Measurements from ENCODE around the gene DAZAP1. TPM values are rescaled to one million over a fixed set of nuclear protein-coding genes. Genes with fewer than 3 reads are reported as not detected.
"Not testable (repeated sequence)": the region's sequence is repeated elsewhere in the genome, so short reads cannot be mapped to it uniquely, and the experiment has no call there.

The DAZAP1 gene
- total RNA-seq, 1 experiment from 2014 or later: 144 TPM

DNA sequence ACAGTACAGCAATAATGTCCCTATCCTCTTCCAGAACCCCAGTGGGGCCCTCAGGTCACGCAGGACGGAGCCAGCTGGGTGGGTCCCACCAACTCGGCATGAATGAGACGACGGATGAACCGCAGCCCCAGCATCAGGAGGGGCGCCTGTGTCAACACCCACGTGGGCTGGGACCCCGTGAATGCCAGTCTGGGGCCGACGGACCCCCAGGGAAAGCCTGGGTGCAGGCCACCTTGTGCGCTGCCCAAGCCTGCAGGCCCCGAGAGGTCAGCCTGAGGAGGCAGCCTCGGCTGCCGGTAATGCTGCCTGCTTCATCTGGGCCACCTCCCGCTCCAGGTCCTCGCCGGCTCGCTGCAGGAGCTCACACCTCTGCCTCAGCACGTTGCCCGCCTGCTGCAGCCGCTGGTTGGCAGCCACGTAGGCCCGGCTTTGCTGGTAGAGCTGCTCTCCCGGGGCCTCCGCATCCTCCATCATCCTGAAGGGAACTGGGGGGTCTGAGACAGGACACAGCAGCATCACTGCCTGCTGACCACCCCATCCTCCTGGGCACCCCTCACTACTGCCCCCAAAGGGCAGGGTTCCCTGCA is 67.5 kb downstream of the DAZAP1 start:
- Histone ChIP-seq H3K4me2 (no peak overlapping the region), H3K9me2 (ENCODE audit: insufficient read depth) (no peaks in the 10 kb centered on the region), H2AFZ (no peak overlapping the region), H3K36me3 (ENCODE audit: low read depth) (no peaks in the 10 kb centered on the region), H3K4me1 (replicated peaks; ENCODE audit: insufficient read depth) (0 out of 2 replicates have a peak, but pooled peaks cover 9% of the 10 kb centered on the region), H3K79me2 (ENCODE audit: low read depth) (peaks cover 16% of the 10 kb centered on the region; the same call in 1 of the 2 replicates), H3K27me3 (ENCODE audit: insufficient read depth, low read depth) (no peaks in the 10 kb centered on the region), H3K4me3 (no peak overlapping the region), H3F3A (ENCODE audit: insufficient read depth, low read depth) (peaks cover 5% of the 10 kb centered on the region; the same call in 1 of the 2 replicates), H4K20me1 (ENCODE audit: insufficient read depth) (peaks cover 8% of the 10 kb centered on the region), H3K9me3 (ENCODE audit: insufficient read depth, low read depth) (no peaks in the 10 kb centered on the region), H3K27ac (no peak overlapping the region)
- no TSS peak for BruUV-seq (replicated peaks)
- ChIA-PET POLR2A (ENCODE audit: unreplicated experiment) (interaction anchor here (0.6 kb wide), 1 partner anchor 16 kb away, joined by 13 read pairs; no protein-coding TSS in a partner anchor), CTCF (no interaction called here)
- TF ChIP-seq CTCF (conservative IDR thresholded peaks at IDR 0.05): no peak
- TF ChIP-seq EZH2 (IDR thresholded peaks at IDR 0.05; ENCODE audit: low read depth): no peak
- intact Hi-C loops (cut with micrococcal nuclease; ENCODE audit: unreplicated experiment): no loop called here
- DNase-seq: no peak

GRCh38 chr19:1475751-1476437 is 68.5 kb downstream of the DAZAP1 start:
- no peaks in the 10 kb centered on the region for H3K27me3 ChIP-seq (ENCODE audit: insufficient read depth, low read depth)
- H3K4me1 ChIP-seq (replicated peaks; ENCODE audit: insufficient read depth): 0 out of 2 replicates have a peak, but pooled peaks cover 9% of the 10 kb centered on the region
- TF ChIP-seq CTCF (conservative IDR thresholded peaks at IDR 0.05) (no peak), EZH2 (IDR thresholded peaks at IDR 0.05; ENCODE audit: low read depth) (no peak)
- peaks cover 8% of the 10 kb centered on the region for H4K20me1 ChIP-seq (ENCODE audit: insufficient read depth)
- no peaks in the 10 kb centered on the region for H3K36me3 ChIP-seq (ENCODE audit: low read depth)
- no TSS peak for BruUV-seq (replicated peaks)
- ChIA-PET POLR2A (ENCODE audit: unreplicated experiment) (interaction anchor here (0.6 kb wide), 1 partner anchor 15 kb away, joined by 13 read pairs; no protein-coding TSS in a partner anchor), CTCF (no interaction called here)
- no peak overlapping the region for H3K4me3 ChIP-seq
- H3K4me2 ChIP-seq: no peak overlapping the region
- no peaks in the 10 kb centered on the region for H3K9me3 ChIP-seq (ENCODE audit: insufficient read depth, low read depth)
- intact Hi-C loops (cut with micrococcal nuclease; ENCODE audit: unreplicated experiment): no loop called here
- peaks cover 16% of the 10 kb centered on the region; the same call in 1 of the 2 replicates for H3K79me2 ChIP-seq (ENCODE audit: low read depth)
- no peak for DNase-seq
- no peak overlapping the region for H2AFZ ChIP-seq
- H3K9me2 ChIP-seq (ENCODE audit: insufficient read depth): no peaks in the 10 kb centered on the region
- H3K27ac ChIP-seq: no peak overlapping the region
- peaks cover 5% of the 10 kb centered on the region; the same call in 1 of the 2 replicates for H3F3A ChIP-seq (ENCODE audit: insufficient read depth, low read depth)

GRCh38 chr19:1477056-1477455 is 69.7 kb downstream of the DAZAP1 start:
- H3K4me1 ChIP-seq (replicated peaks; ENCODE audit: insufficient read depth); H3F3A ChIP-seq (ENCODE audit: insufficient read depth, low read depth); H3K4me3 ChIP-seq; H3K36me3 ChIP-seq (ENCODE audit: low read depth); H3K4me2 ChIP-seq; POLR2A ChIA-PET (ENCODE audit: unreplicated experiment); intact Hi-C loops (cut with micrococcal nuclease; ENCODE audit: unreplicated experiment); H3K9me2 ChIP-seq (ENCODE audit: insufficient read depth); H3K9me3 ChIP-seq (ENCODE audit: insufficient read depth, low read depth); H3K27ac ChIP-seq; CTCF ChIA-PET; H4K20me1 ChIP-seq (ENCODE audit: insufficient read depth); H3K27me3 ChIP-seq (ENCODE audit: insufficient read depth, low read depth); DNase-seq; H2AFZ ChIP-seq; BruUV-seq (replicated peaks): not testable (repeated sequence)
- peaks cover 16% of the 10 kb centered on the region; the same call in 1 of the 2 replicates for H3K79me2 ChIP-seq (ENCODE audit: low read depth)

Measured in PC-9 (cell line).